Measurements from ENCODE around the gene TMEM59L.
A peak's percentile ranks its signal among the peaks of the same experiment; 100 is the strongest.

TMEM59L gene

GRCh38 chr19:18608805-18609716 lies 3.6 kb upstream of the TMEM59L start:
- DNase-seq (ENCODE audit: low spot score), result no peak

- DNase-seq (ENCODE audit: low spot score), result no peak
These were observed 3.0 kb upstream of the TMEM59L start for GRCh38 chr19:18609717-18610051.

- DNase-seq (ENCODE audit: low spot score), result no peak
These were observed 2.5 kb upstream of the TMEM59L start for GRCh38 chr19:18610245-18610555.

GRCh38 chr19:18610556-18611326 lies 1.9 kb upstream of the TMEM59L start:
- DNase-seq (ENCODE audit: low spot score), result no peak

GRCh38 chr19:18611327-18612050 lies 1.2 kb upstream of the TMEM59L start:
- no peak for DNase-seq (ENCODE audit: low spot score)

GRCh38 chr19:18612051-18612771 lies 459 bp upstream of the TMEM59L start:
- no peak for DNase-seq (ENCODE audit: low spot score)

- no peak for DNase-seq (ENCODE audit: low spot score)
These were observed 1.0 kb downstream of the TMEM59L start for GRCh38 chr19:18613589-18614234.

- no peak for DNase-seq (ENCODE audit: low spot score)
These were observed 3.4 kb downstream of the TMEM59L start for GRCh38 chr19:18616023-18616422.

- DNase-seq (ENCODE audit: low spot score), result no peak
These were observed 4.9 kb downstream of the TMEM59L start for GRCh38 chr19:18617562-18617961.

GRCh38 chr19:18618236-18618635 lies 5.6 kb downstream of the TMEM59L start:
- DNase-seq (ENCODE audit: low spot score), result no peak

GRCh38 chr19:18620311-18620710 lies 7.6 kb downstream of the TMEM59L start:
- no peak for DNase-seq (ENCODE audit: low spot score)

- DNase-seq (ENCODE audit: low spot score), result no peak
These were observed 8.2 kb downstream of the TMEM59L start for GRCh38 chr19:18620902-18621301.

GRCh38 chr19:18626906-18627305 lies 14.2 kb downstream of the TMEM59L start:
- DNase-seq (ENCODE audit: low spot score), result no peak

GRCh38 chr19:18629166-18630088 lies 16.8 kb downstream of the TMEM59L start:
- no peak for DNase-seq (ENCODE audit: low spot score)

GRCh38 chr19:18633321-18633720 lies 20.7 kb downstream of the TMEM59L start:
- no peak for DNase-seq (ENCODE audit: low spot score)

GRCh38 chr19:18634612-18635297 lies 22.1 kb downstream of the TMEM59L start:
- no peak for DNase-seq (ENCODE audit: low spot score)

- DNase-seq (ENCODE audit: low spot score), result no peak
These were observed 23.1 kb downstream of the TMEM59L start for GRCh38 chr19:18635831-18636182.

- peak; percentile 91 for DNase-seq (ENCODE audit: low spot score)
These were observed 23.7 kb downstream of the TMEM59L start for GRCh38 chr19:18636183-18636968.

GRCh38 chr19:18636969-18637629 lies 24.4 kb downstream of the TMEM59L start, which contains the start of gene KLHL26:
Gene KLHL26 (plus strand): TSS chr19:18637028. CDS start chr19:18637055, 27 bp downstream.
- DNase-seq (ENCODE audit: low spot score), result no peak

Measured in RKO (cell line).